Vagina (tissue), 2 donors: ENCODE results near the gene LSP1.

Experiments used
- CTCF ChIP-seq, 3 experiments: fragments of 450-650 bp in 2 of 3; fragments of 200-600 bp in 1 of 3; sonication (generic) in 1 of 3; IDR thresholded peaks; one replicate each; pipeline ENCODE4 v1.5.1; 2017 to 2019; ENCODE audit warnings: antibody characterized with exemption in 3 of 3, mild to moderate bottlenecking in 2 of 3, moderate library complexity in 2 of 3
- POLR2AphosphoS5 ChIP-seq, 2 donors: sonication (generic); formaldehyde crosslinking; IDR thresholded peaks; one replicate each; pipeline ENCODE4 v1.9.0; 2017; ENCODE audit warnings: antibody characterized with exemption in 2 of 2, mild to moderate bottlenecking in 2 of 2, low read depth in 1 of 2; ENCODE audit not compliant: insufficient read depth in 1 of 2

- TF ChIP-seq CTCF (IDR thresholded peaks at IDR 0.05) (no peak), POLR2AphosphoS5 (IDR thresholded peaks at IDR 0.05; ENCODE audit: insufficient read depth in 1 of 2, low read depth in 1 of 2) (no peak)
These were observed 7.2 kb downstream of the LSP1 start for GRCh38 chr11:1860108-1860507.
